HepG2 (cell line): ENCODE data around the gene TOP1. TPM values are rescaled to one million over a fixed set of nuclear protein-coding genes. Genes with fewer than 3 reads are reported as not detected.
A peak's percentile ranks its signal among the peaks of the same experiment; 100 is the strongest.

Source experiments
- CAMTA2 ChIP-seq: sonication (generic); formaldehyde crosslinking; IDR thresholded peaks from 2 replicates; pipeline ENCODE4 v1.4.0; 2020; ENCODE audit warnings: mild to moderate bottlenecking, missing genetic modification reagents, borderline replicate concordance
- CBX5 ChIP-seq: sonication (generic); formaldehyde crosslinking; IDR thresholded peaks from 2 replicates; pipeline ENCODE4 v1.4.0; 2020; ENCODE audit warnings: missing genetic modification reagents, borderline replicate concordance
- EEA1 ChIP-seq: sonication (generic); formaldehyde crosslinking; IDR thresholded peaks from 2 replicates; pipeline ENCODE4 v1.5.1; 2020; ENCODE audit warnings: mild to moderate bottlenecking, missing genetic modification reagents, borderline replicate concordance
- ELF3 ChIP-seq: IDR thresholded peaks from 2 replicates; pipeline ENCODE4 v1.6.1; 2016; ENCODE audit warnings: missing genetic modification reagents, missing compliant biosample characterization
- FOXA1 ChIP-seq, 2 experiments: fragments of 450-650 bp in 1 of 2; sonication (generic) in 1 of 2; formaldehyde crosslinking in 1 of 2; IDR thresholded peaks; 2 replicates each; pipeline versions ENCODE4 v1.4.0 to v1.6.1; 2016 to 2020; ENCODE audit warnings: missing genetic modification reagents in 1 of 2
- FOXK2 ChIP-seq: fragments of 450-650 bp; IDR thresholded peaks from 2 replicates; pipeline ENCODE4 v1.6.1; 2016
- HBP1 ChIP-seq: IDR thresholded peaks from 2 replicates; pipeline ENCODE4 v1.6.1; 2016; ENCODE audit warnings: low read depth, control low read depth
- KIAA2018 ChIP-seq: sonication (generic); formaldehyde crosslinking; IDR thresholded peaks from 2 replicates; pipeline ENCODE4 v1.5.0; 2020; ENCODE audit warnings: mild to moderate bottlenecking, missing genetic modification reagents, borderline replicate concordance
- ZFP91 ChIP-seq: sonication (generic); formaldehyde crosslinking; IDR thresholded peaks from 2 replicates; pipeline ENCODE4 v1.9.0; 2022; ENCODE audit warnings: missing genetic modification reagents, mild to moderate bottlenecking, borderline replicate concordance
- ZNF101 ChIP-seq: sonication (generic); formaldehyde crosslinking; IDR thresholded peaks from 2 replicates; pipeline ENCODE4 v1.4.0; 2020; ENCODE audit warnings: mild to moderate bottlenecking, low read depth, missing genetic modification reagents, borderline replicate concordance
- ZNF274 ChIP-seq: sonication (generic); formaldehyde crosslinking; IDR thresholded peaks from 2 replicates; pipeline ENCODE4 v1.5.1; 2020; ENCODE audit warnings: mild to moderate bottlenecking, missing genetic modification reagents
- ZNF678 ChIP-seq: sonication (generic); formaldehyde crosslinking; IDR thresholded peaks from 2 replicates; pipeline ENCODE4 v1.4.0; 2020; ENCODE audit warnings: mild to moderate bottlenecking, missing genetic modification reagents
- polyA plus RNA-seq, 8 experiments: library from polyadenylated mRNA; depleted of rRNA in 3 of 8; stranded (reverse) in 7 of 8; unstranded in 1 of 8; fragments of >200 nt; fragmentation: Illumina TruSeq in 4 of 8; extraction: Trizol in 4 of 8; gene quantifications; 2 replicates each; pipeline versions ENCODE4 v1.2.1 to v1.2.3, GENCODE V29; 2011 to 2016; ENCODE audit warnings: low read depth in 4 of 8, missing spikeins in 1 of 8, mixed read lengths in 1 of 8; ENCODE audit not compliant: insufficient read depth in 1 of 8
- total RNA-seq, 5 experiments: library from RNA; depleted of rRNA; stranded (reverse); fragments of >200 nt; fragmentation: Illumina TruSeq; extraction: Trizol; gene quantifications; 2 replicates each; pipeline ENCODE4 v1.2.3, GENCODE V29; 2016; ENCODE audit warnings: low read depth in 1 of 5

Gene TOP1
- total and polyA plus RNA-seq, 2 of the 13 experiments (the other 11 are each of a cell fraction or from before 2014, with no cell fraction given): 10.2 to 19.4 TPM

GRCh38 chr20:41173161-41173721 lies 144.6 kb downstream of the TOP1 start (continued):
- no peak for TF ChIP-seq ELF3 (CRISPR knock-in tag)
- no peak for TF ChIP-seq FOXK2
- 0 out of 2 replicates have a peak, but pooled peaks have one; percentile 53 for TF ChIP-seq HBP1 (CRISPR knock-in tag)
- no peak for TF ChIP-seq FOXA1 (IDR thresholded peaks at IDR 0.05)
- TF ChIP-seq FOXA1 (CRISPR knock-in tag; IDR thresholded peaks at IDR 0.05): no peak
- no peak for TF ChIP-seq ZNF678
- TF ChIP-seq CAMTA2 (CRISPR knock-in tag): no peak
- TF ChIP-seq ZNF274 (CRISPR knock-in tag): peak; percentile 64; the same call in 1 of the 2 replicates
- TF ChIP-seq CBX5 (CRISPR knock-in tag): no peak
- no peak for TF ChIP-seq KIAA2018 (CRISPR knock-in tag)
- peak; percentile 32; the same call in 1 of the 2 replicates for TF ChIP-seq ZFP91
- 0 out of 2 replicates have a peak, but pooled peaks have one; percentile 20 for TF ChIP-seq ZNF101 (CRISPR knock-in tag)
- TF ChIP-seq EEA1: no peak
